ENCODE results near the gene YWHAE.
A peak's percentile ranks its signal among the peaks of the same experiment; 100 is the strongest.
"Not testable (repeated sequence)": the region's sequence is repeated elsewhere in the genome, so short reads cannot be mapped to it uniquely, and the experiment has no call there.

YWHAE gene

GRCh38 chr17:1412185-1413110 lies 12.4 kb upstream of the YWHAE start:
- DNase-seq (ENCODE audit: low read depth), result no peak

GRCh38 chr17:1402262-1402586 lies 2.2 kb upstream of the YWHAE start:
- no peak for DNase-seq (ENCODE audit: low read depth)

- DNase-seq (ENCODE audit: low read depth), result peak; percentile 56
Observed at GRCh38 chr17:1398931-1399678, 917 bp downstream of the YWHAE start.

GRCh38 chr17:1398028-1398427 lies 2.0 kb downstream of the YWHAE start:
- no peak for DNase-seq (ENCODE audit: low read depth)

GRCh38 chr17:1395876-1396665 lies 4.0 kb downstream of the YWHAE start:
- DNase-seq (ENCODE audit: low read depth), result peak; percentile 33

GRCh38 chr17:1391577-1391976 lies 8.4 kb downstream of the YWHAE start:
- DNase-seq (ENCODE audit: low read depth), result no peak

- no peak for DNase-seq (ENCODE audit: low read depth)
Observed at GRCh38 chr17:1390432-1391367, 9.3 kb downstream of the YWHAE start.

- not testable (repeated sequence) for DNase-seq (ENCODE audit: low read depth)
Observed at GRCh38 chr17:1387490-1388227, 12.4 kb downstream of the YWHAE start.

GRCh38 chr17:1386675-1387190 lies 13.3 kb downstream of the YWHAE start:
- DNase-seq (ENCODE audit: low read depth), result not testable (repeated sequence)

GRCh38 chr17:1386265-1386664 lies 13.8 kb downstream of the YWHAE start:
- no peak for DNase-seq (ENCODE audit: low read depth)

GRCh38 chr17:1385861-1386260 lies 14.2 kb downstream of the YWHAE start:
- no peak for DNase-seq (ENCODE audit: low read depth)

GRCh38 chr17:1384905-1385435 lies 15.1 kb downstream of the YWHAE start:
- no peak for DNase-seq (ENCODE audit: low read depth)

- no peak for DNase-seq (ENCODE audit: low read depth)
Observed at GRCh38 chr17:1379930-1380313, 20.1 kb downstream of the YWHAE start.

- no peak for DNase-seq (ENCODE audit: low read depth)
Observed at GRCh38 chr17:1379208-1379929, 20.7 kb downstream of the YWHAE start.

- not testable (repeated sequence) for DNase-seq (ENCODE audit: low read depth)
Observed at GRCh38 chr17:1378476-1378860, 21.6 kb downstream of the YWHAE start.

- DNase-seq (ENCODE audit: low read depth), result no peak
Observed at GRCh38 chr17:1377334-1377733, 22.7 kb downstream of the YWHAE start.

GRCh38 chr17:1376061-1376460 lies 24.0 kb downstream of the YWHAE start:
- DNase-seq (ENCODE audit: low read depth), result no peak

- no peak for DNase-seq (ENCODE audit: low read depth)
Observed at GRCh38 chr17:1375615-1376014, 24.4 kb downstream of the YWHAE start.

- no peak for DNase-seq (ENCODE audit: low read depth)
Observed at GRCh38 chr17:1374431-1375177, 25.4 kb downstream of the YWHAE start.

Measured in ELR (cell line).